GM12872 (cell line): ENCODE measurements around the gene MFAP5.

Source experiments
- TF ChIP-seq, protein P1 (sequence below): IDR thresholded peaks from 3 replicates; pipeline ENCODE4 v1.5.1; 2011; ENCODE audit warnings: low read depth, mild to moderate bottlenecking, low read length, moderate library complexity; ENCODE audit not compliant: insufficient read depth

MFAP5 gene

DNA sequence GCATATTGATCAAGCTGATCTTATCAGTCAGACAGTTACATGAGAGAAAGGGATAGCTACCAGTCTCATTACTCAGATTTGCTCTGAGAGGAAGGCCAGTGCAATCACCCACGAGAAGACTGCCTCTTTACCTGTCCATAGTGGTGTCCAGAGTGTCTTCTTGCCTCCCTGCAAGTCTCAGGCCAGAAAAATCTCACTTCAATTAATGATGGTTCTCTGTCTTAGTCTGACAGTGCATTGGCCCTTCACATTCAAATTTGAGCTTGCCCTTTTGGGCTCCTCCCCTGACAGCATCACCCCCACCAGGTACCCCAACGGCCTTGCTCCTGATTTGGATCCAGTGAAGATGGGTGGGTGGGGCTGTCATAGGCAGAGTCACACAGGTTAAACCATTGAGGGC is 50.0 kb downstream of the MFAP5 start, which contains the start of gene AICDA:
Gene AICDA (minus strand): TSS at position 231 of the 400 bp plus-strand sequence. CDS start 92 bp downstream, at position 139.
- TF ChIP-seq, protein P1, sequence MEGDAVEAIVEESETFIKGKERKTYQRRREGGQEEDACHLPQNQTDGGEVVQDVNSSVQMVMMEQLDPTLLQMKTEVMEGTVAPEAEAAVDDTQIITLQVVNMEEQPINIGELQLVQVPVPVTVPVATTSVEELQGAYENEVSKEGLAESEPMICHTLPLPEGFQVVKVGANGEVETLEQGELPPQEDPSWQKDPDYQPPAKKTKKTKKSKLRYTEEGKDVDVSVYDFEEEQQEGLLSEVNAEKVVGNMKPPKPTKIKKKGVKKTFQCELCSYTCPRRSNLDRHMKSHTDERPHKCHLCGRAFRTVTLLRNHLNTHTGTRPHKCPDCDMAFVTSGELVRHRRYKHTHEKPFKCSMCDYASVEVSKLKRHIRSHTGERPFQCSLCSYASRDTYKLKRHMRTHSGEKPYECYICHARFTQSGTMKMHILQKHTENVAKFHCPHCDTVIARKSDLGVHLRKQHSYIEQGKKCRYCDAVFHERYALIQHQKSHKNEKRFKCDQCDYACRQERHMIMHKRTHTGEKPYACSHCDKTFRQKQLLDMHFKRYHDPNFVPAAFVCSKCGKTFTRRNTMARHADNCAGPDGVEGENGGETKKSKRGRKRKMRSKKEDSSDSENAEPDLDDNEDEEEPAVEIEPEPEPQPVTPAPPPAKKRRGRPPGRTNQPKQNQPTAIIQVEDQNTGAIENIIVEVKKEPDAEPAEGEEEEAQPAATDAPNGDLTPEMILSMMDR: no peak

DNA sequence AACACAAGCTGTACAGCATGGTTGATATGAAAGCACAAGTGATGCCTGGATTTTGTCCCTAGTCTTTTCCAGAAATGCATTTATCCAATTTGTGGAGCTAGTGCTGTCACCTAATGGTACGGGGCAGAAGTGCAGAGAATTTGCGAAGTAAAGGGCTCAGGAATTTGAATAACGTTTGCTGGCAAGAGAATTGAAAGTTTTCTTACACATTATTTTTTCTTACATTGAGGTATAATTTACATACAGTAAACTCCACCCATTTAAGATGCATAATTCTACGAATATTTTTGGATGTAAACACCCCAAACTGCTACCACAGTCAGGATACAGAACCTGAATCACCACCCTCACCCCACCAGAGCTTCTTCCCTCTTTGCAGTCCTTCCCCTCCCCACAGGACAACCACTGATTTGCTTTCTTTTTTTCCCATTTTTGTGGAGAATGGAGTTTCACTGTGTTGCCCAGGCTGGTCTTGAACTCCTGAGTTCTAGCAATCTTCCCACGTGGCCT is 53.5 kb downstream of the MFAP5 start:
- TF ChIP-seq, protein P1: peak; percentile 83

DNA sequence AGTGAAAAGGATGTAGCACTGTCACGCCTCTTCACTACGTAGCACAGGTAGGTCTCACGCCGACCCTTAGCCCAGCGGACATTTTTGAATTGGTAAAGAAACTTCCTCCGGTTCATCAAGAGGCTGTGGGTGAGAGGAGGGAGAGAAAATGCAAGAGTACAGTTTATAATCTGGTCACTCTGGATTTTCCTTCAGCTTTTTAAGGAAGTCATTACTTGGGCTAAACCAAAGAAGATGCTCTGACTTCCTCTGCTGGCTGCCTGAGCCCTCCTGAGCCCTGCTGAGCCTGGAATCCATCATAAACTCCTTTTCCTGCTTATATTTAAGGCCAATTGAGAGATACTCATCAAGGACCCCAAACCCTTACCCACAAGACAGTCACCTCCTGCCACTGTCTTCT is 55.7 kb downstream of the MFAP5 start:
- TF ChIP-seq, protein P1: no peak

DNA sequence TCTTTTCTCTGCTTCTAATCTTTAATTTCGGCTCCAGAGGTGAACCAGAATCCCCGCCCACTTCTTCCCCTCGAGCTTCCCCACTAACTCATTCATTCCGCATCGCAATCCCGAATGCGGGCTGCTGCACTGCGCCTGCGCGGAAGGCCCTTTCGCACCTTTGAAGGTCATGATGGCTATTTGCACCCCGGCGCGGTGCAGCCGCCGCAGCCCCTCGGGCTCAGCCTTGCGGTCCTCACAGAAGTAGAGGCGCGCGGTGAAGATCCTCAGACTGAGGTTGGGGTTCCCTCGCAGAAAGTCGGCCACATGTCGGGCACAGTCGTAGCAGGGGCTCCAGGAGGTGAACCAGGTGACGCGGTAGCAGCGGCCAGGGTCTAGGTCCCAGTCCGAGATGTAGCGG is 57.6 kb downstream of the MFAP5 start:
- TF ChIP-seq, protein P1: no peak

DNA sequence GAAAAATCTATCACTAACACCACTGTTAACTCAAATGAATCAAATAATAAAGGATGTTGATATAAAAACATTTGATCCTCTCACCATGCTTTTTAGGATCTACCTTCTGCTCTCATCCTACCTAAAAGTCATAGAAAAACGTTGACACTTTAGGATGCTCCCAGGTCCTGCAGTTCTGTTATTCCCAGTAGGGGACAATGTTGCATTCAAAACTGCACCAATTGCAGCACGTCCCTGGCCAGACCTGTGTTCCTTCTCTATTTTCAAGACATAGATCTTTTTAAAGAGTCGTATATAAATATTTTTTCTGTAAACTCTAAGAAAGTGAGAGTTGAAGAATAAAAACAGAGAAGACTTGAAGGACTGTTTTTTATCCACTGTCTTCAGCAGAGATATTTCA is 58.8 kb downstream of the MFAP5 start:
- TF ChIP-seq, protein P1: no peak

DNA sequence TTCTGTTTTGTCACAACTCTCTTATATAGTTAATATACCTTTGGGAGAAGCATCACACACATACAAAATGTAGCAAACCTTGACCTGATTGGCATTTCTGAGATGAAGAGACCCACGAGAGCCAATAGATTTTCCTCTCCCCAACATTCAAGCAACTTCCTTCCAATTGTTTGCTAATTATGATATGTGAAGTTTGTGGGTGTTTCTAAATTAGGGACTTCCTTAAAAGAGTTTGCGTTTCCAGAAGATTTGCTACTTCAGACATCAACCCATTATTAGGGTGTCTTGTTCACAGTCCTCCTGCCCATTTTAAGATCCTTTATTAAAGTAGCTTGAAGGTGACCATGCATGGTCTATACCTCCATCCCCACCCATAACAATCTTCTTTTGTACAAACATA is 59.3 kb downstream of the MFAP5 start:
- TF ChIP-seq, protein P1: no peak

DNA sequence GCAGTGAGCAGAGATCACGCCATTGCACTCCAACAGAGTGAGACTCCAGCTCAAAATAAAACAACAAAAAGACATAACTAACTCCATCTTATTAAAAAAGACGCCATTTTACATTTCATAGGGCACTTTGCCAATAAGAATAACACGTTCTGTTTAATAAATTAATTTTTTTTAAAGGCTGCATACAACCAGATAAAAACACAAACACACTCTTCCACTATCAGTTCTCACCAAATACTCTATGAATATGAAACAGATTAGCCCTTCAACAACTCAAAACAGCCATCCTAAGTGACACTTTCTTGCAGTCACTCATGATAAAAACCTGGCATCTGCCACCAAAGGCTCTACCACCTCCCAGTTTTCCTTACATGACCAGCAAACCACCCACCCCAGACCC is 66.1 kb downstream of the MFAP5 start:
- TF ChIP-seq, protein P1: no peak
